ENCODE results near the gene NT5E. TPM values are rescaled to one million over a fixed set of nuclear protein-coding genes. Genes with fewer than 3 reads are reported as not detected.

The NT5E gene
- polyA plus RNA-seq, 1 of the 3 experiments (the other 2 are of a cell fraction) = 443 TPM

GRCh38 chr6:85435851-85436250, 14.0 kb upstream of the NT5E start (continued):
- TF ChIP-seq PBX3 (IDR thresholded peaks at IDR 0.05) (no peak), YY1 (IDR thresholded peaks at IDR 0.05; ENCODE audit: low read depth) (no peak), NRF1 (IDR thresholded peaks at IDR 0.05; ENCODE audit: low read depth, low read length) (no peak), MEF2A (IDR thresholded peaks at IDR 0.05; ENCODE audit: borderline replicate concordance, low read depth) (no peak), GATA2 (CRISPR knock-in tag; IDR thresholded peaks at IDR 0.05) (no peak), EP300 (IDR thresholded peaks at IDR 0.05; ENCODE audit: borderline replicate concordance in 1 of 2, low read depth in 1 of 2, low read length in 1 of 2) (no peak), EZH2phosphoT487 (IDR thresholded peaks at IDR 0.05; ENCODE audit: borderline replicate concordance, low read depth) (no peak), FOSL2 (IDR thresholded peaks at IDR 0.05; ENCODE audit: borderline replicate concordance, low read depth) (no peak), CHD2 (IDR thresholded peaks at IDR 0.05; ENCODE audit: low read length, partially characterized antibody) (no peak)
- TF ChIP-seq, protein P1, sequence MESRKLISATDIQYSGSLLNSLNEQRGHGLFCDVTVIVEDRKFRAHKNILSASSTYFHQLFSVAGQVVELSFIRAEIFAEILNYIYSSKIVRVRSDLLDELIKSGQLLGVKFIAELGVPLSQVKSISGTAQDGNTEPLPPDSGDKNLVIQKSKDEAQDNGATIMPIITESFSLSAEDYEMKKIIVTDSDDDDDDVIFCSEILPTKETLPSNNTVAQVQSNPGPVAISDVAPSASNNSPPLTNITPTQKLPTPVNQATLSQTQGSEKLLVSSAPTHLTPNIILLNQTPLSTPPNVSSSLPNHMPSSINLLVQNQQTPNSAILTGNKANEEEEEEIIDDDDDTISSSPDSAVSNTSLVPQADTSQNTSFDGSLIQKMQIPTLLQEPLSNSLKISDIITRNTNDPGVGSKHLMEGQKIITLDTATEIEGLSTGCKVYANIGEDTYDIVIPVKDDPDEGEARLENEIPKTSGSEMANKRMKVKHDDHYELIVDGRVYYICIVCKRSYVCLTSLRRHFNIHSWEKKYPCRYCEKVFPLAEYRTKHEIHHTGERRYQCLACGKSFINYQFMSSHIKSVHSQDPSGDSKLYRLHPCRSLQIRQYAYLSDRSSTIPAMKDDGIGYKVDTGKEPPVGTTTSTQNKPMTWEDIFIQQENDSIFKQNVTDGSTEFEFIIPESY (IDR thresholded peaks at IDR 0.05; ENCODE audit: borderline replicate concordance, low read depth) = no peak
- TF ChIP-seq, protein P2, sequence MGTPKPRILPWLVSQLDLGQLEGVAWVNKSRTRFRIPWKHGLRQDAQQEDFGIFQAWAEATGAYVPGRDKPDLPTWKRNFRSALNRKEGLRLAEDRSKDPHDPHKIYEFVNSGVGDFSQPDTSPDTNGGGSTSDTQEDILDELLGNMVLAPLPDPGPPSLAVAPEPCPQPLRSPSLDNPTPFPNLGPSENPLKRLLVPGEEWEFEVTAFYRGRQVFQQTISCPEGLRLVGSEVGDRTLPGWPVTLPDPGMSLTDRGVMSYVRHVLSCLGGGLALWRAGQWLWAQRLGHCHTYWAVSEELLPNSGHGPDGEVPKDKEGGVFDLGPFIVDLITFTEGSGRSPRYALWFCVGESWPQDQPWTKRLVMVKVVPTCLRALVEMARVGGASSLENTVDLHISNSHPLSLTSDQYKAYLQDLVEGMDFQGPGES (IDR thresholded peaks at IDR 0.05; ENCODE audit: low read depth, low read length) = no peak

- ChIA-PET POLR2A (no interaction called here), CTCF (no interaction called here)
- Histone ChIP-seq H3K4me1 (ENCODE audit: control insufficient read depth in 1 of 2, insufficient read depth in 2 of 2, low read depth in 1 of 2, low read length in 1 of 2) (no peaks in the 10 kb centered on the region), H3K9me3 (peaks cover 5% of the 10 kb centered on the region; the same call in 1 of the 2 replicates), H3K9me2 (no peaks in the 10 kb centered on the region), H3K9ac (no peak overlapping the region), H3F3A (replicated peaks; ENCODE audit: insufficient read depth) (peaks cover 29% of the 10 kb centered on the region), H3K27ac (ENCODE audit: low read depth in 2 of 2, low read length in 1 of 2) (peak overlapping the region; percentile 69 to 70; a peak in 3 of 4 replicates), H3K27me3 (ENCODE audit: insufficient read depth) (no peaks in the 10 kb centered on the region), H3K4me2 (peak overlapping the region; percentile 7), H3K4me3 (ENCODE audit: low read depth in 2 of 2, low read length in 1 of 2) (no peak overlapping the region), H4K20me1 (ENCODE audit: insufficient read depth) (no peaks in the 10 kb centered on the region), H3K79me2 (ENCODE audit: insufficient read depth) (no peaks in the 10 kb centered on the region), H2AFZ (ENCODE audit: low read depth) (peak overlapping the region; percentile 74), H3K36me3 (replicated peaks in 1 of 2; ENCODE audit: control insufficient read depth in 1 of 2, insufficient read depth in 2 of 2, low read length in 1 of 2) (no peaks in the 10 kb centered on the region)
- WGBS (ENCODE audit: low lambda C conversion rate) = 63% methylated on average over 1 of the region's 1 CpG
- DNase-seq = no peak
- peak; percentile 77 for TF ChIP-seq TCF12 (IDR thresholded peaks at IDR 0.05)
- TF ChIP-seq, protein P3, sequence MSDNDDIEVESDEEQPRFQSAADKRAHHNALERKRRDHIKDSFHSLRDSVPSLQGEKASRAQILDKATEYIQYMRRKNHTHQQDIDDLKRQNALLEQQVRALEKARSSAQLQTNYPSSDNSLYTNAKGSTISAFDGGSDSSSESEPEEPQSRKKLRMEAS (IDR thresholded peaks at IDR 0.05; ENCODE audit: low read depth) = peak; percentile 40; the same call in 1 of the 2 replicates
- TF ChIP-seq EP300 (IDR thresholded peaks at IDR 0.05; ENCODE audit: borderline replicate concordance in 1 of 2, low read depth in 1 of 2, low read length in 1 of 2) = no peak
These were observed 13.5 kb upstream of the NT5E start for GRCh38 chr6:85436411-85436810.
